ENCODE measurements around the gene GJC2. TPM values are rescaled to one million over a fixed set of nuclear protein-coding genes. Genes with fewer than 3 reads are reported as not detected.

GJC2 gene
- total RNA-seq, 1 experiment from 2014 or later = 0.76 TPM

- CTCF ChIA-PET = no interaction called here
- no peaks in the 10 kb centered on the region for H3K9me3 ChIP-seq (ENCODE audit: control insufficient read depth in 1 of 2, insufficient read depth in 1 of 2, low read depth in 1 of 2, low read length in 2 of 2)
- H4K20me1 ChIP-seq (ENCODE audit: insufficient read depth) = no peaks in the 10 kb centered on the region
- peaks cover 3 to 4% of the 10 kb centered on the region in 2 experiments; a peak in 3 of 4 replicates for H3K4me1 ChIP-seq (ENCODE audit: control insufficient read depth in 1 of 2, insufficient read depth in 2 of 2, low read length in 2 of 2)
- no peak overlapping the region for H3K9ac ChIP-seq (ENCODE audit: low read length)
- TF ChIP-seq CBX3 (IDR thresholded peaks at IDR 0.05; ENCODE audit: low read depth) (no peak), EZH2phosphoT487 (IDR thresholded peaks at IDR 0.05; ENCODE audit: borderline replicate concordance) (no peak), EZH2 (IDR thresholded peaks at IDR 0.05) (no peak), SRF (IDR thresholded peaks at IDR 0.05; ENCODE audit: low read depth) (no peak), ZFX (IDR thresholded peaks at IDR 0.05) (no peak), SP1 (IDR thresholded peaks at IDR 0.05; ENCODE audit: low read depth) (no peak), RAD21 (IDR thresholded peaks at IDR 0.05; ENCODE audit: low read depth) (no peak), REST (IDR thresholded peaks at IDR 0.05; ENCODE audit: low read depth) (no peak), CTCF (IDR thresholded peaks at IDR 0.05 in 2 of 3, conservative IDR thresholded peaks at IDR 0.05 in 1 of 3; ENCODE audit: borderline replicate concordance in 1 of 3, insufficient read depth in 1 of 3, low read depth in 2 of 3, low read length in 2 of 3) (no peak), CEBPB (IDR thresholded peaks at IDR 0.05; ENCODE audit: low read depth) (no peak), ELF1 (IDR thresholded peaks at IDR 0.05; ENCODE audit: borderline replicate concordance, low read depth) (no peak), TCF7L2 (IDR thresholded peaks at IDR 0.05; ENCODE audit: borderline replicate concordance, extremely low read depth, insufficient read depth, insufficient read length) (no peak), ZBTB33 (IDR thresholded peaks at IDR 0.05; ENCODE audit: extremely low read depth, insufficient replicate concordance, low read length) (no peak)
- peaks cover 9% of the 10 kb centered on the region for H3K79me2 ChIP-seq (ENCODE audit: insufficient read depth, low read length)
- H3K4me2 ChIP-seq (ENCODE audit: low read length) = no peak overlapping the region
- no peak overlapping the region for H2AFZ ChIP-seq (ENCODE audit: low read depth, low read length, poor library complexity, severe bottlenecking)
- ATAC-seq = no peak
- RAD21 ChIA-PET (ENCODE audit: low non-redundant PET in 1 of 2, low total read pairs in 2 of 2, uncharacterized antibody in 2 of 2, unreplicated experiment in 2 of 2) = no interaction called here
- H3K36me3 ChIP-seq (ENCODE audit: control insufficient read depth in 1 of 2, insufficient read depth in 2 of 2, low read length in 2 of 2) = 0 out of 4 replicates have a peak, but pooled peaks cover 0 to 6% of the 10 kb centered on the region in 2 experiments
- DNase-seq (ENCODE audit: low read depth, low spot score) = no peak
- intact Hi-C loops (cut with micrococcal nuclease) = no loop called here
- H3K27me3 ChIP-seq (ENCODE audit: insufficient read depth, low read length) = no peaks in the 10 kb centered on the region
- POLR2A ChIA-PET = no interaction called here
- H3K4me3 ChIP-seq (replicated peaks in 1 of 2; ENCODE audit: low read depth in 1 of 2, low read length in 2 of 2) = no peak overlapping the region
- no peak overlapping the region for H3K27ac ChIP-seq (ENCODE audit: low read depth, low read length)
- BruUV-seq (replicated peaks) = no TSS peak
- H3K9me2 ChIP-seq (ENCODE audit: insufficient read depth) = no peaks in the 10 kb centered on the region
Observed at GRCh38 chr1:228150120-228150460, 360 bp downstream of the GJC2 start.

Measured in HCT116 (cell line).